ENCODE results near the gene CHD2.
"Not testable (repeated sequence)": the region's sequence is repeated elsewhere in the genome, so short reads cannot be mapped to it uniquely, and the experiment has no call there.

The CHD2 gene

GRCh38 chr15:92906563-92907081, 6.5 kb downstream of the CHD2 start:
- DNase-seq (ENCODE audit: low spot score), result no peak

GRCh38 chr15:92907229-92907628, 7.1 kb downstream of the CHD2 start:
- no peak for DNase-seq (ENCODE audit: low spot score)

GRCh38 chr15:92907896-92908712, 8.0 kb downstream of the CHD2 start:
- DNase-seq (ENCODE audit: low spot score), result peak; percentile 31

GRCh38 chr15:92908713-92909057, 8.6 kb downstream of the CHD2 start:
- DNase-seq (ENCODE audit: low spot score), result no peak

- DNase-seq (ENCODE audit: low spot score), result no peak
Measured at GRCh38 chr15:92909136-92909781, 9.1 kb downstream of the CHD2 start.

GRCh38 chr15:92910451-92910850, 10.3 kb downstream of the CHD2 start:
- no peak for DNase-seq (ENCODE audit: low spot score)

- no peak for DNase-seq (ENCODE audit: low spot score)
Measured at GRCh38 chr15:92914103-92914499, 14.0 kb downstream of the CHD2 start.

GRCh38 chr15:92914768-92915221, 14.7 kb downstream of the CHD2 start:
- DNase-seq (ENCODE audit: low spot score), result no peak

- DNase-seq (ENCODE audit: low spot score), result no peak
Measured at GRCh38 chr15:92915766-92916435, 15.8 kb downstream of the CHD2 start.

GRCh38 chr15:92917598-92918407, 17.7 kb downstream of the CHD2 start:
- DNase-seq (ENCODE audit: low spot score), result peak; percentile 68

- not testable (repeated sequence) for DNase-seq (ENCODE audit: low spot score)
Measured at GRCh38 chr15:92918881-92919280, 18.8 kb downstream of the CHD2 start.

GRCh38 chr15:92920595-92921161, 20.6 kb downstream of the CHD2 start:
- no peak for DNase-seq (ENCODE audit: low spot score)

- DNase-seq (ENCODE audit: low spot score), result no peak
Measured at GRCh38 chr15:92921215-92922131, 21.3 kb downstream of the CHD2 start.

- DNase-seq (ENCODE audit: low spot score), result no peak
Measured at GRCh38 chr15:92922418-92923002, 22.4 kb downstream of the CHD2 start.

GRCh38 chr15:92924216-92924615, 24.1 kb downstream of the CHD2 start:
- DNase-seq (ENCODE audit: low spot score), result no peak

GRCh38 chr15:92925454-92925853, 25.3 kb downstream of the CHD2 start:
- no peak for DNase-seq (ENCODE audit: low spot score)

- no peak for DNase-seq (ENCODE audit: low spot score)
Measured at GRCh38 chr15:92928225-92928750, 28.2 kb downstream of the CHD2 start.

GRCh38 chr15:92929002-92929401, 28.9 kb downstream of the CHD2 start:
- no peak for DNase-seq (ENCODE audit: low spot score)

GRCh38 chr15:92930054-92930621, 30.0 kb downstream of the CHD2 start:
- no peak for DNase-seq (ENCODE audit: low spot score)

Data from HuH-7.5 (cell line).